ENCODE data around the gene SORCS2. TPM values are rescaled to one million over a fixed set of nuclear protein-coding genes. Genes with fewer than 3 reads are reported as not detected.
"Not testable (repeated sequence)": the region's sequence is repeated elsewhere in the genome, so short reads cannot be mapped to it uniquely, and the experiment has no call there.

SORCS2 gene
- total RNA-seq, 1 experiment from 2014 or later = 0.15 TPM

DNA sequence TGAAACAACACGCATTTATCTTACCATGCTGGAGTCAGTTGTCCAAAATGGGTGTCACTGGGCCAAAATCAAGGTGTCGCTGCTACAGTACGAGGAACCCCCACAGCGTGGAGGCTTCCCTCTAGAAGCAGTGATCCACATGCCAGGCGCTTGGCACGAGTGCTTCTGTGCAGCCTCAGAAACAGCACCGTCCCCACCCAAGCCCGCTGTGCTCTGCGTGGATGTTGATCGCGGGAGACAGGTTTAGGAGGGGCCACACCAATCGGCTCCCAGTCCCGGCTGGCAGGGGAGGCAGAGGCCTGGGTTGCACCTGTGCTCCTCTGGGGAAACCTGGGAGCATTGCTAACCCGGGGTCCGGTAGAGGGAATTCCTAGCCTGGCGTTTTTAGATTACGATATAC is 407.9 kb downstream of the SORCS2 start:
- ChIA-PET POLR2A (no interaction called here), CTCF (no interaction called here)
- Histone ChIP-seq H3K27ac (ENCODE audit: low read length) (no peak overlapping the region), H3K4me3 (ENCODE audit: low read depth in 2 of 2, low read length in 2 of 2) (no peak overlapping the region), H3K36me3 (ENCODE audit: control insufficient read depth, insufficient read depth, low read length) (no peaks in the 10 kb centered on the region), H3K4me1 (ENCODE audit: control insufficient read depth, insufficient read depth, low read length) (no peaks in the 10 kb centered on the region), H3K27me3 (ENCODE audit: control insufficient read depth, insufficient read depth, low read length) (no peaks in the 10 kb centered on the region), H3K9me3 (ENCODE audit: control insufficient read depth, insufficient read depth, low read depth, low read length) (no peaks in the 10 kb centered on the region)
- TF ChIP-seq CTCF (IDR thresholded peaks at IDR 0.05) (no peak), SIN3A (IDR thresholded peaks at IDR 0.05; ENCODE audit: borderline replicate concordance, insufficient read depth, low read depth, low read length) (no peak), POLR2AphosphoS5 (IDR thresholded peaks at IDR 0.05; ENCODE audit: low read depth, low read length) (no peak), REST (IDR thresholded peaks at IDR 0.05; ENCODE audit: insufficient read depth in 1 of 2, low read depth in 2 of 2, low read length in 1 of 2) (no peak)
- no peak for DNase-seq (ENCODE audit: low read depth, low spot score)
- intact Hi-C loops (cut with micrococcal nuclease; ENCODE audit: unreplicated experiment) (no loop called here), in situ Hi-C loops (cut with HindIII; ENCODE audit: low pct_unique_long_range_greater_than_20kb, low sequenced_read_pairs) (no loop called here)
- BruUV-seq (replicated peaks) = no TSS peak
- no peak for ATAC-seq

- H3K4me3 ChIP-seq (ENCODE audit: low read depth in 2 of 2, low read length in 2 of 2); CTCF ChIA-PET; intact Hi-C loops (cut with micrococcal nuclease; ENCODE audit: unreplicated experiment); H3K27ac ChIP-seq (ENCODE audit: low read length); ATAC-seq; in situ Hi-C loops (cut with HindIII; ENCODE audit: low pct_unique_long_range_greater_than_20kb, low sequenced_read_pairs); H3K4me1 ChIP-seq (ENCODE audit: control insufficient read depth, insufficient read depth, low read length); DNase-seq (ENCODE audit: low read depth, low spot score); BruUV-seq (replicated peaks); H3K36me3 ChIP-seq (ENCODE audit: control insufficient read depth, insufficient read depth, low read length); POLR2A ChIA-PET; H3K9me3 ChIP-seq (ENCODE audit: control insufficient read depth, insufficient read depth, low read depth, low read length); H3K27me3 ChIP-seq (ENCODE audit: control insufficient read depth, insufficient read depth, low read length): not testable (repeated sequence)
Observed at GRCh38 chr4:7602166-7602565, 409.8 kb downstream of the SORCS2 start.

GRCh38 chr4:7607156-7607910 is 415.0 kb downstream of the SORCS2 start:
- no peaks in the 10 kb centered on the region for H3K9me3 ChIP-seq (ENCODE audit: control insufficient read depth, insufficient read depth, low read depth, low read length)
- POLR2A ChIA-PET = no interaction called here
- no peak for ATAC-seq
- no peak overlapping the region for H3K4me3 ChIP-seq (ENCODE audit: low read depth in 2 of 2, low read length in 2 of 2)
- no TSS peak for BruUV-seq (replicated peaks)
- intact Hi-C loops (cut with micrococcal nuclease; ENCODE audit: unreplicated experiment) (no loop called here), in situ Hi-C loops (cut with HindIII; ENCODE audit: low pct_unique_long_range_greater_than_20kb, low sequenced_read_pairs) (no loop called here)
- CTCF ChIA-PET = no interaction called here
- no peak for DNase-seq (ENCODE audit: low read depth, low spot score)
- TF ChIP-seq CTCF (IDR thresholded peaks at IDR 0.05) = no peak
- TF ChIP-seq POLR2AphosphoS5 (IDR thresholded peaks at IDR 0.05; ENCODE audit: low read depth, low read length) = no peak
- no peak for TF ChIP-seq REST (IDR thresholded peaks at IDR 0.05; ENCODE audit: insufficient read depth in 1 of 2, low read depth in 2 of 2, low read length in 1 of 2)
- no peaks in the 10 kb centered on the region for H3K27me3 ChIP-seq (ENCODE audit: control insufficient read depth, insufficient read depth, low read length)
- H3K27ac ChIP-seq (ENCODE audit: low read length) = no peak overlapping the region
- H3K4me1 ChIP-seq (ENCODE audit: control insufficient read depth, insufficient read depth, low read length) = no peaks in the 10 kb centered on the region
- no peaks in the 10 kb centered on the region for H3K36me3 ChIP-seq (ENCODE audit: control insufficient read depth, insufficient read depth, low read length)

Data from Panc1 (cell line).